Immature natural killer cell (primary cell): Measurements from ENCODE around the gene IL18RAP. TPM values are rescaled to one million over a fixed set of nuclear protein-coding genes. Genes with fewer than 3 reads are reported as not detected.

Source experiments
- polyA plus RNA-seq, 3 donors: library from polyadenylated mRNA; unstranded; fragments of 300-500 nt; fragmentation: Illumina TruSeq; gene quantifications; one replicate each; pipeline ENCODE4 v1.2.3, GENCODE V29; 2021

IL18RAP gene
- polyA plus RNA-seq, 3 donors from 2014 or later: 58.1 to 60.8 (median 60.3) TPM

Other genes with a start within 250 kb of the IL18RAP start
- not detected for gene IL1RL2, start 236.1 kb upstream of the IL18RAP start, polyA plus RNA-seq
- 1 to 10 TPM in 1 of 3 donors, under 1 TPM in 1, not detected in 1; 0.48 to 1.8 TPM for gene IL1RL1, start 111.6 kb upstream of the IL18RAP start, polyA plus RNA-seq
- 10 to 100 TPM; 32.9 to 49.9 (median 37.4) TPM for gene IL18R1, start 67.4 kb upstream of the IL18RAP start, polyA plus RNA-seq
- not detected for gene SLC9A4, start 50.1 kb downstream of the IL18RAP start, polyA plus RNA-seq
- gene SLC9A2, start 196.4 kb downstream of the IL18RAP start, polyA plus RNA-seq: not detected